Lung microvascular endothelial cell (primary cell): ENCODE measurements around the gene TTC33. TPM values are rescaled to one million over a fixed set of nuclear protein-coding genes. Genes with fewer than 3 reads are reported as not detected.

Source experiments
- DNase-seq, 2 donors: peaks; one replicate each; pipeline versions ENCODE4 v3.0.0 to v3.0.0-alpha.2; 2010; ENCODE audit warnings: low read depth in 2 of 2
- total RNA-seq: library from RNA; depleted of rRNA; stranded (reverse); fragments of >200 nt; gene quantifications from 2 replicates; pipeline ENCODE4 v1.2.1, GENCODE V29; 2014

TTC33 gene
- total RNA-seq, 1 donor from 2014 or later = 15.1 TPM

DNA sequence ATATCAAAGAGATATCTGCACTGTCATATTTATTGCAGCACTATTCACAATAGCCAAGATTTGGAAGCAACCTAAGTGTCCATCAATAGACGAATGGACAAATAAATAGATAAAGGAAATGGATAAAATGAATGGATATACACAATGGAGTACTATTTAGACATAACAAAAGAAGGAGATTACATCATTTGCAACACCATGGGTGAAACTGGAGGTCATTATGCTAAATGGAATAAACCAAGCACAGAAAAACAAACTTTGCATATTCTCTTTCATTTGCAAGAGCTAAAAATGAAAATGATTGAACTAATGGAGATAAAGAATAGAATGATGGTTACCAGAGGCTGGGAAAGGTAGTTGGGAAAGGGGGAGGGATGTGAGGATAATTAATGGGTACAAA is 231.1 kb downstream of the TTC33 start:
- no peak for DNase-seq

DNA sequence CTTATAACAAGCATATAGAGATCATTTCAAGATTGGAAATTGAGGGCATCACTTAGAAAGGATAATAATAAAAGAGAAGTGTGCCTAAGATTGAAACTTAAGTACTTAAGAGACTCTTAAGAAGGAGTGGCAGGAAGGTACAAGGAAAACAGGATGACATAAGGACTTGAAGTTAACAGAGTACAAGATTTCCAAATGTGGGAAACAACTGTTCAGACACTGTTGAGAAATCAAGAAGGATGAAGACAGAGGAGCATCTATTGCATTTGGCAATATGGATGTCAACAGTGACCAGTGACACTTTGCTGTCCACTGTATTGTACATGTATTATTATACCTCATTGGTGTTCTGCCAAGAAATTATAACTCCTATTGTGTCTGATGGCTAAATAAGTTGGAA is 233.8 kb downstream of the TTC33 start:
- DNase-seq = peak; percentile 19 to 29

DNA sequence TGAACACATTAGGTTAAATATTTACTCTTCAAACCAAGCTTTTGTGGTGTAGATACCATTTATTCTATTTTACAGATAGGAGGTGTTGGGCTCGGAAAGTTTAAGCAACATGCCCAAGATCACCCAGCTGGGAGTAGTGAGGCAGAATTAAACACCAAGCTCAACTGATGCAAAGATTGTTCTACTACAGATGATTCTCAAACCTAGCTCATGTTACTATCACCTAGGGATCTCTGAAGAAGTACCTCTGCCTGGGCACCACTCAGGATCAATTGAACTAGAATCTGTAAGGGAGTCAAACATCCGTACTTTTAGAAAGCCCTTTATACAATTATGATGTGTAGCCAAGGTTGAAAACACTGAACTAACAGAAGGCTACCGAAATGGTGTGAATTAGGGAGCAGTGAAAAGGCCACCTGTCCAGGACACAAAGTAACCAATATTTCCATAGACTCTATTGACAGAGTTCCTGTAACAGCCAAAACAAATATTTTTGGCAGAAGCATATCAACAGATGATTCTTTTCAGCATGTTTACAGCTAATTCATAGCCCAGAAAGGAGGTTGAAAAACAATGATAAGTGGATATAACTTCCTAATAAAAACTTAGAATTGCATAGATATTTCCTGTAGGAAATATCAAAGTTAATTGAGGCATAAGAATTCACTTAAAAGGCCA is 234.5 kb downstream of the TTC33 start:
- peak in 1 of 2 donors; percentile 59 for DNase-seq

DNA sequence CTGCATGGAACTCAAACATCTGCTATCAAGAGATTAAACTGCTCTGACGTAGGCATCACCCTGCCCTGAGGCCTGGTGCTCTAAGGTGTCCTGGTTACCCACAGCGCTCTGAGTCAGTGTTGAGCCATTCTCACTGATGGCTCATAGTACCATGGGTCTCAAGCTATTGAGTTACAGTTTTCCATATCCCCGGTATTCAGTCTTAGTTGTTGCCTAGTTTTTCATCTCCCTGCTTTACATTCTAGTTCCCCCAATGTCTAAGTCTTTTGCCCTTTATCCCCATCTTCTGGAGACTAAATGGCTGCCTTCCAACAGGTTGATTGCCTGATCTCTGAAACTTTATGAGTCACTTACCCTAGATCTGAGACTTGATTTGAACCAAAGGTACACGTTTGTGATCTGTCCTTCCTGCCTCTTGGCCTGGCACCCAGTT is 237.3 kb downstream of the TTC33 start:
- DNase-seq = no peak

DNA sequence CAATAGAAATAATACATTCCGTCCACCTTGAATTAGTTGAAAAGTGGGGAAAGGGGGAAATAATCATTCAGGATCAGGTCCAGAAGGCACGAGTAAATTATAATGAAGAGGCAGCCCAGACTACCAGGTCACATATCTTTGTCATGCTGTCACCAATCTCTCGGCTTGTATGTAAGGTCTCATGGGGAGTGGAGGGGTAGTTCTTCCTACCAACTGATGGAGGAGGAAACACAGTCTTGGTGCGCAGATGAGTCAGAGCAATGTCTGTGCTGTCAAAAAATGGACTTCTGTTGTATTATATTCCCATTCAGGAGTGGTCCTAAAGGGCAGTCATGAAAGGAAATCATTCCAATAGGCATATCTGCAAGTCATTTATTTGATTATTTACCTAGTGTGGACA is 240.3 kb downstream of the TTC33 start:
- DNase-seq = peak in 1 of 2 donors; percentile 7

DNA sequence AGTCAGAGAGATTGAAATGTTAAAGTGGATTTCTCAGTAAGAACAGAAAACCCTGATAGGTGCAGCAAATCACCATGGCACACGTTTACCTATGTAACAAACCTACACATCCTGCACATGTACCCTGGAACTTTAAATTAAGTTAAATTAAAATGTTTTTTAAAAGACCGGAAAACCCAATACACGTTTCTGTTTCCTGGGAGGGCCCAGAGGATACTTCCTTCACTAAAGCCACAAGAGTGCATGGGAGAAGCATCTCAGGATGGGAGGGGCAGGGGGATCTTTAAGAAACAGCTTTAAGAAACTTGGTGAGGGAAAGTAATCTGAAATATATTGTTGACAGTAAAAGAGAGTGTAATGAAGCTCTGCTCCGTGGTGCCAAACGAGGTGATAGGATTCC is 240.8 kb downstream of the TTC33 start:
- DNase-seq = no peak

DNA sequence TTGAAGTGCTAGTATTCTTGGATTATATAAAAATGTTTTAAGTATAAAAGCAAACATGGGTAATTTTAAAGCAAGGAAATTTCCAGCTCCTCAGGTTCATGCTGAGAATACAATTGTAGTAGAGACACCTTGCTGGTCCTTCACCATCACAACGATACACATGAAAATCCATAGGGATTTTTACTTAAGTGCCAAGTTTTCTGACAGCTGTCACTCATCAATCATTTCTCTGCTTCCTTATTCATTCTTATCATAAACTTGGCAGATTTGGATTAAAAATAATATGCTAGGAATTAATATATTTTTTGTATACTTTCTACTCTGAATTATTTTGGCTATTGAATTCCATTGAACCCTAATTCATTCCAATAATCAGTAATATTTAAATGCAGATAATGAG is 244.0 kb downstream of the TTC33 start:
- DNase-seq = no peak

DNA sequence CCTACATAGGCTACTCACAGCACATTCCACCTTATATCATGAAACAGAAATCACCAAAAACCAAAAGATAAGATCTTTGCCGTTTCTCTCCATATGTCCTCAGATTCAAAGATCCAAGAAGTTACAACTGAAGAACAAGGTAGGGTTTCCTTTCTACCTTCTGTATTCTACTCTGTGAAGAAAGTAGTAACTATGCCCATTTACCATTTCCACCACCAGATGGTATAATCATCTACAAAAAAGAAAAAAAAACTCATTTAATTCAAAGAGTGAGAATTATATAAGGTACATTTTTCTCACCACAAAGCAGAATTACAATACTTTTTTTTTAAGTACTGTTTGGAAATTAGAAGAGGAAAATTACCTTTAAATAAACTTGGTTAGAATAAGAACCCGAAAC is 248.7 kb downstream of the TTC33 start:
- DNase-seq = no peak

DNA sequence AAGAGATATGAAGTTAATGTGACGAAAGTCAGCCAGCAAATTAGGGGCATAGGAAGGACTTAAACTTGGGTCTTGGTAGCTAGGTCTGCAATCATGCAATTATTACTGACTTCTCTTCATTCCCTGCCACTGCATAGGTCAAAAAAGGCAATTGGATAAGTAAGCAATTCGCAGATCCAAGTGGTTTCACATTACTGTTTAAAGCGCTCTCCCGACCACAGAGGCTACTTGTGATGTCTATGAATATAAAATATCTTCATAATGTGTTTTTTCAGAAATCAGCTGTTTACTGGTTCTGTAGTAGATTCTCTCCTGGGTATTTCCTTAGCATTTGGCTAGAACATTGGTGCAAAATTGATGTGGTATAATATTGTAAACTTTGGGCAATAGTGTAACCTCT is 250.7 kb downstream of the TTC33 start:
- DNase-seq = no peak

DNA sequence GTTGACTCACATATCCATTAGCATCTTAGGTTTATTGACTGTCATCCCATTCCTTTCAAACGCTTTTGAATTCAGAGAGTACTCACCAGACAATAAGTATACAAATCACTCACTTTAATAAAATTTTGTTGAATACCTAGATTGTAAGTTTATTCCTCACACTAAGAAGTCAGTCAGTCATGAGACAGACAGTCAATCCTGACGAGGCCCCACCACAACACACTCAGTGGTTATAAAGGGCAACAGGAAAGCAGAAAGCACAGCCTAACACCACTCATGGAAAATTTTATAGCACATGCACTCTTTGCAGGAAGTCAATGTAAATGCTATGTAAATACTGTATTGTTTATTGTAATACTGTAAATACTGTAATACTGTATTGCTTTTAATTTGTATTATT is 252.3 kb downstream of the TTC33 start:
- peak; percentile 49 to 74 for DNase-seq

DNA sequence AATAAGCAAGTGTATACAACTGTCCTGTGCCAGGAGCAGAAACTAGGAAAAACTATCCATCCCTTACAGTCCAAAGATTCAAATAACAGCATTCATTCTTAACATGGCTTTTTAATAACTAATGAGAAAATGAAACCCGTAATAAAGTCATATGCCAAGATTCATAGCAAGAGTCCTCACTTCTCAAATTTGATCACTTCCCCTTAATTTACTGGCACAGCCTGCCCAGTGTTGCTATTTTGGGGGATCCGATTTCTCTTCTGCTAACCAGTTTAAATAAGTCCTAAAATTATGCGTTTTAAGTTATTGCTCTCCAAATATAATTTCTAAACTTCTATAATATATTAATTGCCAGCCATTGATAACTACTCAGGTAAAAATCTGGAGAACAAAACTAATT is 253.0 kb downstream of the TTC33 start:
- no peak for DNase-seq

DNA sequence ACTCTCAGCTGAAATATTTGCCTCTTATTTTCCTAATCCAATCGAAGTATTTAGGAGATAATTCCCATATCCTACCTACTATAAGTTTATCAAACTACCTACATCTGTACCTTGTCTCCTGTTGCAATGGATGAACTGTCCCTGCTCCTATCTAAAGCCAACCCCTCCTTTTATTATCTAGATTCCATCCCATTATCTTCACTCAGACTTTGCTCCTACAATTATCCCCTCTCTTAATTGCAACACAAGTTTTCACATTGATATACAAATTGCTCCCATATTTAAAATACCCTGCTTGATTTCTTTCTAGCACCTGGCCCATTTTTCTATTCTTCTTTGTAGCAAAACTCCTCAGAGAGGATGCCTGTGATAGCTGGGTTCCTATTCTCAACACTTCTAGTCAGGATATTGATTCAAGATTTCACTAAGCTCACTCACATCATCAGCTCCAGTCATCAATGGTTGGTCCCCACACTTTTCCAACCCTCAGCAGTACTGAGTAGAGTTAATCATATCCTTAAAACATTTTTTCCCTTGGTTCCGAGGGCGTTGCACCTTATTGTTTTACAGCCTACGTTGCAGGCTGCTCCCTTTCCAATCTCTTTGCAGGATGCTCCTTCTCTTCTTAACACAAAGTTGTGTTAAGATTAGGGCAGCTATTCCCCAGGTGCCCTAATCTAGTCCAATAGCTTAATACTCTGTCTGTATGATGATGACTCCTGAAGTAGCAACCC is 253.9 kb downstream of the TTC33 start:
- DNase-seq = no peak

DNA sequence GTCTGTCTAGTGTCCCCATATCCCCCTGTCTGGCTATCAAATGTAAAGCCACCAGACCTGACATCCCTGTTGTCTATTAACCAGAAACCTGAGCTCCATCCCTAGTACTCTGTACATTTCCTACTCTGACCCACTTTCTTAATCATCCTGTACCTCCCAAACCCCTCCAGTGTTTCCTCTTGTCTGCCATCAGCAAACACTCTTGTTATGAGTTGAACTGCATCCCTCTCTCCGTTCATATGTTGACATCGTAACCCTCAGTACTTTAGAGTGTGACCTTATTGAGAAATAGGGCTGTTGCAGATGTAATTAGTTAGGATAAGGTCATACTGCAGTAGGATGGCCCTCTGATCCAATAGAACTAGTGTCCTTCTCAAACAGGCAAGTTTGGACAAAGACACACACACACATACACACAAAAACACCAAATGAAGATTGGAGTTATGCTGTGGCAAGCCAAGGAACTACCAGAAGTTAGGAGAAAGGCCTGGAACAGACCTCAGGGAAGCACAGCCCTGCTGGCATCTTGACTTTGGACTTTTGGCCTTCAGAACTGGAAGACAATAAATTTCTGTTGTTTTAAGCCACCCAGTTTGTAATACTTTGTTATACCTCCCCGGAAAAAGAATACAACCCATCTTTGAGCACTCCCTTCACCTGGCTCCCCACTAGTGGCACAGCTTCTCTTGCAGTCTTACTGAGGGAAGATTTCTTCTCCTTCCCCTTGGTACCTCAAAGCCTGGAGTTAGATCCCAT is 256.1 kb downstream of the TTC33 start:
- DNase-seq = no peak

DNA sequence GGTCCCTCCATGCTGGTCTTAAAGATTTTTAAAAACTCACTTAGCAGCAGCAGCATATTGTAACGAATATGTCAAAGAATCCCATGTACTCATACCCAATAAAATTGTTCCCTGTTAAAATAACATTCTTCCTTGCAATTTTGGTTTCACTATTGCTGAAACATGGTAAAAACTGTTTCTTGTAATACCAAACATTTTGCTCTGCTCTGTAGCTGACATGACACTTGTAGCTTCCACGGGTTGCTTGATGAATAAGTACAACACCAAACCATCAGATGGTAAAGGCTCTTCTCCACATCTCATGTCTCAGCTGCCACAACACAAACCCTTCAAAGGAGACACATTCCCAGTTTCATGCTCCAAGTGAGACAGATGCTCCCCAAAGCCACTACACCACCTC is 256.8 kb downstream of the TTC33 start:
- no peak for DNase-seq

DNA sequence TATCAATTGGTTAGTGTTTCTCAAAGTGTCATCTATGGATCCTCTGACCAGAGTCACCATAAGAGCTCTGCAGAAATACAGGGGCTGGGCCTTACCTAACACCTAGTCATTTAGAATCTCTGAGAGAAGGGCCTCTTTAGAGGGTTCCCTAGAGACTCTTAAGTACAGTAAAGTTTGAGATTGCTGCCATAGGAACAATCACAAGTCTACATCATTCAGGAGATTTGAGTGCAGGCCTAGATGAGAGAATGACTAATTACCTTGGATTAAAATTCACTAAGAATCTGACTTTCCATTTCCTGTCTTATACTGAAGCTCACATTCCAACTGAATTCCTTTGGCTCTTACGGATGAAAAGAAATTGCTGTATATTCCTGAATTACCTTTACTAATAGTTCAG is 258.2 kb downstream of the TTC33 start:
- DNase-seq = peak in 1 of 2 donors; percentile 93

DNA sequence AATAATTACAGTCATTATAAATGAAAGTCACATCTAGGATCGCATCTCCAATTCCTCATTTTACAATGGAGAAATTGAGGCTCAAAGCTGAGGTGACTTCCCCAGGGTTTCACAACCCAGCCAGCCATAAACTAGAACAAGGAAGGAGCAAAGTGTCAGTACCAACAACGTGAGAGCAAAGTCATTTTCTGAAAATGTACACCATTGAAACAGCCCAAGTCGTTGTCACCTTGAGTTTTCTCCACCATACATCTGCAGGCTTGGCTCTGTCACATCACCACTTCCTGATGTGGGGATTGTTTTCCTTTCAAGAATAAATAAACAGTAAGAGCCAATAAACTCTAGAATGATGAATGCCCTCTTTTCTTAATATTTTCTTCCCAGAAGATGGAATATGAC is 260.5 kb downstream of the TTC33 start:
- no peak for DNase-seq

DNA sequence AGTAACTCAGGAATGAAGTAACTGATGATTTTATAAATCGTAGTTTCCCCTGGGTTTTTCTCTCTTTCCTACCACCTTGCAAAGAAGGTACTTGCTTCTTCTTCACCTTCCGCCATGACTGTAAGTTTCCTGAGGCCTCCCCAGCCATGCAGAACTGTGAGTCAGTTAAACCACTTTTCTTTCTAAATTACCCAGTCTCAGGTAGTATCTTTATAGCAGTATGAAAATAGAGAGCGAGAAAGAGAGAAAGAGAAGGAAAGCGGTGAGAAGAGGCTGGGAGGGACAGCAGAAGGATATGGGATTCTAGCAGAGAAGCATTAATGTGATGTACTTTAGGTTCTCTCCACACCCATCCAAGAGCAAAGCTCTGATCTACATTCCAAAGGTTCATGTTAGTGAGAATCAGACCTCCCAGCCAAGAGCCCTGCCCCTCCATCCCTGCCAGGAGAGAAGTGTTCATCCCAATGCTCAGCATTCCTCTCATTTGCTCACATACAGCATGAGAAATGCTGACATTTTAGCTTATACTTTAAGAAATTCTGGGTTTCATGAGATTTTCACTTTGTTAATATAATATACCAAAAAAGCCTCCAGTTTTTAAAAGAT is 261.0 kb downstream of the TTC33 start:
- DNase-seq = no peak

DNA sequence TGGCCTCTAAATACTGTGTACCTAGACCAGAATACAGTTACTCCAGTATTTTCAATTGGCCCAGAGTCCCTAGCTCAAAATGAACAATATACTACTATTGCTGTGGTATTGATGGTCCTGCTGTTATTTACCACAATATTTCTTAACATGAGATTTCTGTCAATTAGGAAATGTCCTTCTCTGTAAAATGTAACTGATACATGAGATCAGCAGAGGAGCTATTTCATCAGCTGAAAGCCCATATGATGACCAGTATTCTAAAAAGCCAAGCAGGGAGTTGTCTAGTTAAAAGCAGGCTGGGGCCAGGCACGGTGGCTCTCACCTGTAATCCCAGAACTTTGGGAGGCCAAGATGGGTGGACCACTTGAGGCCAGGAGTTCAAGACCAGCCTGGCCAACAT is 263.7 kb downstream of the TTC33 start:
- DNase-seq = no peak

DNA sequence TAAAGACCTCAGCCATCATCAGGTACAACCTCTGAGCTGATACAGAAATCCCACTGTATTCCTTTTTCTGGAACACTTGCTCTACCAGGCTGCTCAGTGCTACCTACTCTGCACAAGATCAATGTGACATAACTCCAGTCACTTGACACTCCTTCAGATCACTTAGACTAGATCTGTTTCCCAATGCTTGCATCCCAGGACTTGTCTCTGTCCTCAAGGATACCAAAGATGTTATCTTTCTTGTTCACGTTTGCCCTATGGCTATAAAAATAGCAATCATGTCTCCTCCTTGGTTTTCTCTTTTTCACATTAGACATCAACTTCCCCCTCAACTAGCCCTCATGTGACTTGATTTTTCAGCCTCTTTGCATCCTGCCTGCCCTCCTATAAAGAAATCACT is 264.1 kb downstream of the TTC33 start:
- no peak for DNase-seq

DNA sequence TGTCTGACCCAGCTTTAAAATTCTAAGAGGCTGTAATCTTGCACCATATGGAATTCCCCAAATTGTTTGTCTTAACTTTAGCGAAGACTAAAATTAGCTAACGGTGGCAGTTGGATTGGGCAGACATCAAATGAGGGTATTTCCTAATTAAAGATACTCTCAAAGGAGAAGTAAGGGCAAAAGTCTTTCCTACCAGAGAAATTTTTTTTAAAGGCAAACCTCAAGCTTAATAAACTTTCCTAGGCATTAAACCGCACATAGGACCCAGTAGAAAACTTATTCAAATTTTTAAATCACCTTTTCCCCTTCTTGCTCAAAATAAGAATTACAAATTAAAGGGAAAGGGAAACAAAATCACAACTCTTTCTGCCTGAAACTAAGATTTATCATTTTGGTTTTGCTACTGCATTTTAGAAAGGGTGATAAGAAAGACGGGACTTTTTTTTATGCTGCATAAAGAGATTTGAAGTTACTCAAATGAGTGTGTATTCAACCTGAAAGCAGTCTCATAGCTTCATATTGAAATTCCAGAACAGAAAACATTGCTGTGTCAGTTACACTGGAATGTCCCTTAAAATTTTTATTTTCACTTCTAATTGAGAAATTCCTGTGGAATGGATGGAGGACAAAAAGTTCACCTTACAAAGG is 265.2 kb downstream of the TTC33 start:
- DNase-seq = no peak

DNA sequence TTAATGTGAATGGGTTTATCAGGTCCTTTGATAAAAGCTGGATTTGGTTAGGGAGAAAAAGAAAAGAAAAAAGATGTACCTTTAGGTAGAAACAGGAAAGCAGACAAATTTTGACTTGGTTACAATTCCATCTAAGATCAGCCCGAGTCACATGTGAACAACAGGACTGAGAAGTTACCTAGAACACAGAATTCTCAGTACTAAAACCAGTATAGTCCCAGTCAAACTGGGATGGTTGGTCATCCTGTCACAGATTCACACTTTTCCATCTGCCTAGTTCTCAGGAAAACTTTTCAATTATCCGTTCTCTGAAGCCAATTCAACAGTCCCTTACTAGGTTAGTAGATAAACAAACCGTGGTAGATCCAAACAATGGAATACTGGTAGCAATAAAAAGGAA is 266.3 kb downstream of the TTC33 start:
- DNase-seq = no peak
